IMR-90 (cell line): ENCODE measurements around the gene SAXO1. TPM values are rescaled to one million over a fixed set of nuclear protein-coding genes. Genes with fewer than 3 reads are reported as not detected.

Source experiments
- ATAC-seq: fragments of 200-7000 bp; cut with Tn5 transposase; 2 replicates; pipeline ENCODE4 v1.9.1; 2020; ENCODE audit warnings: low read depth, mild to moderate bottlenecking, moderate library complexity
- BruUV-seq: library from RNA; stranded (reverse); fragments of 400-500 nt; replicated peaks from 2 replicates; lab custom pipeline; 2021; lab: Mats Ljungman, UMichigan
- CTCF ChIA-PET: fragments of 300-600 bp; formaldehyde crosslinking; extraction: SDS; loops from one replicate; lab custom pipeline; 2021; ENCODE audit warnings: antibody characterized with exemption; lab: Yijun Ruan, JAX
- POLR2A ChIA-PET: fragments of 300-600 bp; sonication (Branson Sonifier 250); formaldehyde crosslinking; loops from one replicate; lab custom pipeline; 2022; ENCODE audit warnings: antibody characterized with exemption; ENCODE audit not compliant: unreplicated experiment; lab: Charles Lee
- DNase-seq: peaks from one replicate; pipeline ENCODE4 v3.0.0; 2013
- H2AFZ ChIP-seq: replicated peaks from 2 replicates; pipeline ENCODE3; 2013; ENCODE audit warnings: low read length, mild to moderate bottlenecking; ENCODE audit not compliant: poor library complexity
- H2AK5ac ChIP-seq: 2 replicates; pipeline ENCODE4 v1.6.1; 2013; ENCODE audit warnings: low read depth, low read length, inconsistent platforms
- H2AK9ac ChIP-seq: replicated peaks from 2 replicates; pipeline ENCODE3; 2013; ENCODE audit warnings: mild to moderate bottlenecking, low read depth, low read length, moderate library complexity; ENCODE audit not compliant: poor library complexity
- H2BK120ac ChIP-seq: 2 replicates; pipeline ENCODE4 v1.6.1; 2013; ENCODE audit warnings: low read depth, low read length, inconsistent platforms
- H2BK15ac ChIP-seq: 3 replicates; pipeline ENCODE4 v1.6.1; 2013; ENCODE audit warnings: low read depth, low read length, inconsistent platforms
- H2BK20ac ChIP-seq: 2 replicates; pipeline ENCODE4 v1.6.1; 2013; ENCODE audit warnings: low read depth, mild to moderate bottlenecking, inconsistent platforms, low read length, moderate library complexity
- H2BK5ac ChIP-seq: 2 replicates; pipeline ENCODE4 v1.6.1; 2013; ENCODE audit warnings: mild to moderate bottlenecking, low read depth, low read length, inconsistent platforms; ENCODE audit not compliant: poor library complexity, severe bottlenecking
- H3K14ac ChIP-seq: replicated peaks from 2 replicates; pipeline ENCODE4 v1.6.1; 2013; ENCODE audit warnings: low read depth, low read length, inconsistent platforms
- H3K18ac ChIP-seq: 2 replicates; pipeline ENCODE4 v1.6.1; 2013; ENCODE audit warnings: low read depth, low read length, control low read depth
- H3K23ac ChIP-seq: 2 replicates; pipeline ENCODE4 v1.6.1; 2013; ENCODE audit warnings: low read depth, low read length, inconsistent platforms
- H3K27ac ChIP-seq: 2 replicates; pipeline ENCODE4 v1.5.1; 2013; ENCODE audit warnings: mild to moderate bottlenecking, control low read depth, low read length; ENCODE audit not compliant: insufficient read depth
- H3K27me3 ChIP-seq: 2 replicates; pipeline ENCODE4 v1.6.1; 2013; ENCODE audit warnings: low read length; ENCODE audit not compliant: control insufficient read depth, insufficient read depth
- H3K36me3 ChIP-seq: 2 replicates; pipeline ENCODE4 v1.6.1; 2013; ENCODE audit warnings: low read length, mixed read lengths; ENCODE audit not compliant: control insufficient read depth, insufficient read depth
- H3K4ac ChIP-seq: 2 replicates; pipeline ENCODE4 v1.6.1; 2013; ENCODE audit warnings: low read depth, low read length, inconsistent platforms
- H3K4me1 ChIP-seq: 2 replicates; pipeline ENCODE4 v1.6.1; 2013; ENCODE audit warnings: low read length, mixed read lengths; ENCODE audit not compliant: control insufficient read depth, insufficient read depth
- H3K4me2 ChIP-seq: 2 replicates; pipeline ENCODE4 v1.6.1; 2013; ENCODE audit warnings: low read depth, mild to moderate bottlenecking, control low read depth, low read length, moderate library complexity
- H3K4me3 ChIP-seq: 2 replicates; pipeline ENCODE4 v1.5.1; 2013; ENCODE audit warnings: low read depth, mild to moderate bottlenecking, control low read depth, low read length, moderate library complexity; ENCODE audit not compliant: insufficient read depth
- H3K56ac ChIP-seq: 2 replicates; pipeline ENCODE4 v1.6.1; 2013; ENCODE audit warnings: low read length, inconsistent platforms; ENCODE audit not compliant: insufficient read depth; ENCODE audit errors: extremely low read depth
- H3K79me1 ChIP-seq, 2 experiments: 2 replicates each; pipeline ENCODE4 v1.6.1; 2013; ENCODE audit warnings: low read length in 2 of 2, inconsistent platforms in 1 of 2, low read depth in 1 of 2
- H3K9ac ChIP-seq: 2 replicates; pipeline ENCODE4 v1.6.1; 2013; ENCODE audit warnings: low read depth, low read length, control low read depth
- H3K9me1 ChIP-seq: 2 replicates; pipeline ENCODE4 v1.6.1; 2013; ENCODE audit warnings: low read length, inconsistent platforms; ENCODE audit not compliant: insufficient read depth
- H3K9me3 ChIP-seq: 2 replicates; pipeline ENCODE4 v1.6.1; 2013; ENCODE audit warnings: low read length; ENCODE audit not compliant: control insufficient read depth, insufficient read depth
- H4K20me1 ChIP-seq: 2 replicates; pipeline ENCODE4 v1.6.1; 2013; ENCODE audit warnings: low read length, inconsistent platforms; ENCODE audit not compliant: insufficient read depth
- H4K5ac ChIP-seq: 2 replicates; pipeline ENCODE4 v1.6.1; 2013; ENCODE audit warnings: mild to moderate bottlenecking, low read depth, low read length, control low read depth
- H4K8ac ChIP-seq, 2 experiments: 2 replicates each; pipeline ENCODE4 v1.6.1; 2013; ENCODE audit warnings: low read depth in 2 of 2, low read length in 2 of 2, control low read depth in 1 of 2, inconsistent platforms in 1 of 2
- H4K91ac ChIP-seq: 2 replicates; pipeline ENCODE4 v1.6.1; 2013; ENCODE audit warnings: low read depth, low read length, inconsistent platforms; ENCODE audit not compliant: insufficient read depth
- BHLHE40 ChIP-seq: fragments of 150-350 bp; IDR thresholded peaks from 2 replicates; pipeline ENCODE4 v1.6.1; 2016; ENCODE audit warnings: mild to moderate bottlenecking, low read depth, low read length
- CEBPB ChIP-seq: IDR thresholded peaks from 2 replicates; pipeline ENCODE4 v1.6.1; 2012; ENCODE audit warnings: low read depth, low read length, improper control_type of control experiment
- CHD1 ChIP-seq: IDR thresholded peaks from 2 replicates; pipeline ENCODE4 v1.6.1; 2012; ENCODE audit warnings: low read depth, low read length, improper control_type of control experiment
- CTCF ChIP-seq: conservative IDR thresholded peaks from 2 replicates; pipeline ENCODE4 v1.5.1; 2012; ENCODE audit warnings: mild to moderate bottlenecking, low read depth, low read length, improper control_type of control experiment
- ELK1 ChIP-seq: fragments of 150-350 bp; IDR thresholded peaks from 2 replicates; pipeline ENCODE4 v1.6.1; 2016; ENCODE audit warnings: low read depth, mild to moderate bottlenecking, low read length, moderate library complexity, borderline replicate concordance
- FOS ChIP-seq: fragments of 150-350 bp; IDR thresholded peaks from 2 replicates; pipeline ENCODE4 v1.6.1; 2016; ENCODE audit warnings: low read depth, low read length
- MAFK ChIP-seq: IDR thresholded peaks from 2 replicates; pipeline ENCODE4 v1.6.1; 2012; ENCODE audit warnings: low read depth, low read length, improper control_type of control experiment
- MAZ ChIP-seq: IDR thresholded peaks from 2 replicates; pipeline ENCODE4 v1.6.1; 2012; ENCODE audit warnings: low read depth, mild to moderate bottlenecking, low read length, improper control_type of control experiment, moderate library complexity, borderline replicate concordance
- MXI1 ChIP-seq: IDR thresholded peaks from 2 replicates; pipeline ENCODE4 v1.6.1; 2012; ENCODE audit warnings: low read depth, mild to moderate bottlenecking, low read length, moderate library complexity, borderline replicate concordance
- NFE2L2 ChIP-seq: fragments of 150-350 bp; IDR thresholded peaks from 2 replicates; pipeline ENCODE4 v1.6.1; 2016; ENCODE audit warnings: low read depth, mild to moderate bottlenecking, low read length
- POLR2A ChIP-seq: IDR thresholded peaks from 2 replicates; pipeline ENCODE4 v1.6.1; 2012; ENCODE audit warnings: mild to moderate bottlenecking, low read depth, low read length
- RAD21 ChIP-seq: IDR thresholded peaks from 2 replicates; pipeline ENCODE4 v1.6.1; 2012; ENCODE audit warnings: low read length, improper control_type of control experiment
- RCOR1 ChIP-seq: IDR thresholded peaks from 2 replicates; pipeline ENCODE4 v1.6.1; 2012; ENCODE audit warnings: mild to moderate bottlenecking, low read length, improper control_type of control experiment; ENCODE audit not compliant: insufficient replicate concordance
- RFX5 ChIP-seq: IDR thresholded peaks from 2 replicates; pipeline ENCODE4 v1.8.0; 2012; ENCODE audit warnings: low read depth, mild to moderate bottlenecking, low read length, moderate library complexity
- SMC3 ChIP-seq: fragments of 150-350 bp; IDR thresholded peaks from 2 replicates; pipeline ENCODE4 v1.6.1; 2016; ENCODE audit warnings: low read depth, mild to moderate bottlenecking, antibody characterized with exemption, low read length, moderate library complexity
- USF2 ChIP-seq: fragments of 150-350 bp; IDR thresholded peaks from 2 replicates; pipeline ENCODE4 v1.6.1; 2017; ENCODE audit warnings: mild to moderate bottlenecking, antibody characterized with exemption, low read length, low read depth
- WGBS, 2 experiments: methylation state at CpG; one replicate each; pipeline versions ENCODE4 v1.1.5 to v1.1.7; 2013; ENCODE audit warnings: missing lambda C conversion rate in 2 of 2; ENCODE audit not compliant: insufficient read length in 1 of 2; ENCODE audit errors: extremely low coverage in 2 of 2; 5-methylcytosine and 5-hydroxymethylcytosine counted together
- dilution Hi-C: fragments of 300-500 bp; cut with HindIII; formaldehyde crosslinking; loops from one replicate; pipeline ENCODE4 v1.14.3; 2018; ENCODE audit warnings: low sequenced_read_pairs; ENCODE audit not compliant: unreplicated experiment
- in situ Hi-C: fragments of 300-500 bp; cut with MboI; formaldehyde crosslinking; loops from 3 replicates; pipeline ENCODE4 v1.14.3; 2019; ENCODE audit warnings: low sequenced_read_pairs, inconsistent platforms, mixed read lengths
- intact Hi-C: fragments of 100-400 bp; cut with micrococcal nuclease; formaldehyde crosslinking; loops from 2 replicates; pipeline ENCODE4 v1.10.0; 2022
- polyA plus RNA-seq, 3 experiments: library from polyadenylated mRNA; depleted of rRNA; stranded (reverse); fragments of >200 nt; gene quantifications; 2 replicates each; pipeline ENCODE4 v1.2.3, GENCODE V29; 2012; ENCODE audit warnings: low replicate concordance in 1 of 3
- total RNA-seq: library from RNA; depleted of rRNA; stranded (reverse); fragments of >200 nt; gene quantifications from 2 replicates; pipeline ENCODE4 v1.2.3, GENCODE V29; 2012

SAXO1 gene
- total and polyA plus RNA-seq, 2 of the 4 experiments (the other 2 are of a cell fraction): not detected

GRCh38 chr9:18877984-18878383, 155.0 kb downstream of the SAXO1 start:
- CTCF ChIA-PET: no interaction called here

More at GRCh38 chr9:18877984-18878383, 155.0 kb downstream of the SAXO1 start:
- H3K4me3 ChIP-seq: no peak overlapping the region
- H2BK20ac ChIP-seq: no peak overlapping the region
- no peak overlapping the region for H2BK120ac ChIP-seq
- no peak overlapping the region for H3K4me2 ChIP-seq
- H4K20me1 ChIP-seq: no peaks in the 10 kb centered on the region
- H3K18ac ChIP-seq: no peak overlapping the region
- no peak for ATAC-seq
- no peak overlapping the region for H2AK9ac ChIP-seq
- no peaks in the 10 kb centered on the region for H3K36me3 ChIP-seq
- dilution Hi-C loops: no loop called here
- no peaks in the 10 kb centered on the region; the same call in 1 of the 2 replicates for H3K27me3 ChIP-seq
- H3K9me1 ChIP-seq: no peaks in the 10 kb centered on the region
- H3K56ac ChIP-seq: no peak overlapping the region
- no peak overlapping the region for H3K27ac ChIP-seq
- no peak overlapping the region for H3K9ac ChIP-seq
- H3K14ac ChIP-seq: no peak overlapping the region
- 100% methylated on average over 1 of the region's 3 CpGs; no CpG with 5 or more reads in 1 of the 2 experiments for WGBS, 2 experiments
- no peak overlapping the region for H4K5ac ChIP-seq
- H3K79me1 ChIP-seq: no peaks in the 10 kb centered on the region
- H3K4me1 ChIP-seq: no peaks in the 10 kb centered on the region
- POLR2A ChIA-PET: no interaction called here
- no peak for DNase-seq
- no peak overlapping the region for H3K23ac ChIP-seq
- H4K8ac ChIP-seq: no peak overlapping the region
- H4K91ac ChIP-seq: no peak overlapping the region
- no peak overlapping the region for H2BK5ac ChIP-seq
- no peak for TF ChIP-seq MXI1
- TF ChIP-seq RFX5: no peak
- no peak for TF ChIP-seq FOS
- TF ChIP-seq USF2: no peak
- TF ChIP-seq MAFK: no peak
- TF ChIP-seq NFE2L2: no peak
- no peak for TF ChIP-seq MAZ
- TF ChIP-seq BHLHE40: no peak
- no peak for TF ChIP-seq RCOR1
- TF ChIP-seq CEBPB: no peak
- no peak for TF ChIP-seq ELK1
- TF ChIP-seq CTCF: no peak
- no peak for TF ChIP-seq RAD21
- no peak for TF ChIP-seq POLR2A
- TF ChIP-seq CHD1: no peak
- TF ChIP-seq SMC3: no peak
- intact Hi-C loops: no loop called here
- no peaks in the 10 kb centered on the region for H3K9me3 ChIP-seq
- H2AFZ ChIP-seq: no peak overlapping the region
- no peak overlapping the region for H3K4ac ChIP-seq
- in situ Hi-C loops: no loop called here
- no peak overlapping the region for H2BK15ac ChIP-seq
- BruUV-seq: no TSS peak
- no peak overlapping the region for H2AK5ac ChIP-seq
